Stimulated activated CD4-positive, alpha-beta T cell treated with anti-CD3 and anti-CD28 coated beads, Interleukin-4, amount 100 ng/mL, for 1 hour (primary cell): ENCODE measurements around the gene AMT.
A peak's percentile ranks its signal among the peaks of the same experiment; 100 is the strongest.
"Not testable (repeated sequence)": the region's sequence is repeated elsewhere in the genome, so short reads cannot be mapped to it uniquely, and the experiment has no call there.

Experiments
- DNase-seq: peaks from one replicate; pipeline ENCODE4 v3.0.0-alpha.2; 2020

Gene AMT

DNA sequence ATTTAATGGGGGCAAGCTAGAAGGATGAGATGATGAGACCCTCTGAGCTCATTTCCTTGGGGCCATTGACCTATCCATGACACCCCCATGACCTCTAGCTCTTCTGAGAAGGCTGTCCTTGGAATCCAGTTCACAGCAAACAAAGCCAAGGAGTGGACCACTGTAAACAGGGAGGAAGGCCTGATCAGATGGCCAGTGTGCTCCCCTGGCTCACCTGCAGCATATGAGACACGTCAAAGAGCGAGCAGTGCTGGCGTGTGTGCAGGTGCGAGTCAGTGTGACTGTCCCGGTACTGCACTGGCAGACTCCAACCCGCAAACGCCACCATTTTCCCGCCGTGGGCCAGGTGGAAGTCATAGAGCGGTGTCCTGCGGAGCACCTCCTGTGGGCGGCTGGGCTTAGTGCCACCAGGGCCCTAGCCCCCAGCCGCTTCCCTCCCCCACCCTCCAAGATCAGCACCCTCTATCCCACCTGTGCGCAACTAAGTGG, 339 bp downstream of the AMT start:
- DNase-seq: no peak

DNA sequence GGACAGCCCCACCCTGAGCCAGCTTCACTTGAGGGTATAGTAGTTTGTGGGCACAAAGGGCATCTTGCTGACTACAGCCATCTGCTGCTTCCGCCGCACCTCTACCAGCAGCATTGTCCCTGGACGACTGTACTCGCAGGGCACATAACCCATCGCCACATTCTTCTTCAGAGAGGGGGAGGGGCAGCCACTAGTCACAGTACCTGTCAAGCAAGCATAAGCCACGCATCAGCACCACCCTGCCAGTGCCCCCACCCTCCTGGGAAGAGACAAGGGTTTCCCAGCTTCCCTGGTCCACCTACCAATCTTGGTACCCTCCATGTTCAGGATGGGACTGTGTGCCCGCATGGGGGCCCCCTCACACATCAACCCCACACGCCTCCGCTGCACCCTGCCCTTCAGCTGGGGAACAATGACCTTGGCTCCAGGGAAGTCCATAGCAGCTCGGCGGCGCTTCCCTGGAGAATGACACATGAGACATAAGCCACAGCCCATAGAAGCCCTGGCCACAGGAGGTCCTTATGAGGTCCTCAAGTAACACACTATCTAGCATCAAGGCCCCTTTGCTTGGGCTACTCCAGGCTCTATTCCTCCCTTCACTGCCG, 4.7 kb downstream of the AMT start:
- DNase-seq: no peak

DNA sequence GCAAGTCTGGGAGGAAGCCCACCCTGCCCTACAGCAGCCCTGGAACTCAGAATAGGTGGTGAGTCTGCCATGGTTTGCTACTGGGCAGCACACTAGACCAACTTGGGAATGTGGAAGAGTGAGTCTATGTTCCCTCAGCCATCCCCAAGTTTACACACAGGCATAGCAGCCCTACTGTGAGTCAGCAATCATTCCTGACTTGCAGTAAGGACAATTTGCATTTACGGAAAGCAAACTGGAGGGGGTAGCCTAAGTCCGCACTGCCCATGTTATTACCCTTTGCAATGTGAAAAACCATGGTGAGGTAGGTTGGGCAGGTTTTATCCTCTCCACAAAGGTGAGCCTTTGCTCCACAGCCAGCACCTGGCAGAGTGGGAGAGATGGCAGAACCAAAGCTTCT, 5.4 kb downstream of the AMT start:
- no peak for DNase-seq

DNA sequence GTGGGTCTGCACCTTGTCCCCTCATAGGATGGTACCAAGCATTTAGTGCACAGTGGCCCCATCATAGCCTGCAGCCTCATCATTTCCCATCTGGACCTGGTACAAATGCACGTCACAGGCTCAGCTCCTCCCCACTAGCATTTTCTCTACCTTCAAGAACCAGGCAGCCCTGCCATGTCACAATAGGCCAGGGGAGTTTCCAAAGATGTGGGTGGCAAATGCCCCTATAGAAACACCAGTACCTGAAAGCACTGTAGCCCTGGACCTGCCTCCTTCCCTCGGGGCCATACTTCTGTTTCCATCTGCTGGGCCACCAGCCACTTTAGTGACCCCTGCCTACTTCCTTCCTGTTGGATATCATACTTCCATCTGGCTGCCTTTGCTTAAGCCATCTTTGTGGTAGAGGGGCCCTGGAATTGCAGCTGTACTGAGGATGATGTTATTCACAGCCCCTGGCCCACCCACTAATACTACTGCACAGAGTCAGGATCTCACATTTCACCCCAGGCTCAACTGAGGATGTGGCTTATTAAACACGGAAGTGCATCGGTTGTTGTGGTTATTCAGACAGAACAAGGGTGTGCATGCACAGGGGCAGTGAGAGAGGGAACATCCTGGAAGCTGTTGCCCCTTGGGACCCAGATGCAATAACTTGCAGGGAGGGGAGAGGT, 6.2 kb downstream of the AMT start:
- peak; percentile 60 for DNase-seq

DNA sequence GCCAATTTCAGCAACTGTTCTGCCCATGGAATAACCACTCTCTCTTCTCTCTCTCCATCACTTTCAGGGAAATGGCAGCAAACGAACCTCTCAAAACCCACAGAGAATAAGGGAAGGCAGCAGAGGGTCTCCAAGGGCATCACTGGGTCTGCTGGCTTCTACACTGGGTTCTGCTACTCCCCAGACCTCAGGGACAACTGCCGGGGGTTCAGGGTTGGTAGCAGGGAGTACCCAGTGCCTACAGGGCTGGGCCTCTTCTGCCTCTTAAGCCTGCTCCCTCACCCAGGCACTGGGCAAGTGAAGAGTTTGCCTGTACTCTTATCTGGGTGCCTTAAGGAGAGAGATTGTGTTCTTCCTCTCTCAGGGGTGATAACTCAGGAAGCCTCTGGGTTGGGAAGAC, 7.5 kb downstream of the AMT start:
- DNase-seq: no peak

DNA sequence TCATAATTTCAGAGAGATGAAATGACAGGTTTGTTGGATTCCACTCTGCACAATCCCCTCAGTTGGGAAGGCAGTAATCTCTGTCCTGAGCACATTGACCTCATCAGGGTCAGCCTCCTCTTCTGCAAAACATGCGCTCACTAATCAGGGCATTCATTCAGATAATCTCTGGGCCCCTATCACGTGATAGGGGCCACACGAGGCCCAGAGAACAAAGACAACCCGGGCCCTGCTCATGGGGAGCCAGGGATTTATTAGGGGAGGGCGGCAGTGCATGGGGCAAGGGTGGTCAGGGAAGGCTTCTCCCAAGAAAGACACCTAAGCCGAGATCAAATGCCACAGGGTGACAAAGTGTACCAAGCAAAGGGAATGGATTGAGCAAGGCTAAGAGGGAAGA, 8.9 kb downstream of the AMT start:
- no peak for DNase-seq

DNA sequence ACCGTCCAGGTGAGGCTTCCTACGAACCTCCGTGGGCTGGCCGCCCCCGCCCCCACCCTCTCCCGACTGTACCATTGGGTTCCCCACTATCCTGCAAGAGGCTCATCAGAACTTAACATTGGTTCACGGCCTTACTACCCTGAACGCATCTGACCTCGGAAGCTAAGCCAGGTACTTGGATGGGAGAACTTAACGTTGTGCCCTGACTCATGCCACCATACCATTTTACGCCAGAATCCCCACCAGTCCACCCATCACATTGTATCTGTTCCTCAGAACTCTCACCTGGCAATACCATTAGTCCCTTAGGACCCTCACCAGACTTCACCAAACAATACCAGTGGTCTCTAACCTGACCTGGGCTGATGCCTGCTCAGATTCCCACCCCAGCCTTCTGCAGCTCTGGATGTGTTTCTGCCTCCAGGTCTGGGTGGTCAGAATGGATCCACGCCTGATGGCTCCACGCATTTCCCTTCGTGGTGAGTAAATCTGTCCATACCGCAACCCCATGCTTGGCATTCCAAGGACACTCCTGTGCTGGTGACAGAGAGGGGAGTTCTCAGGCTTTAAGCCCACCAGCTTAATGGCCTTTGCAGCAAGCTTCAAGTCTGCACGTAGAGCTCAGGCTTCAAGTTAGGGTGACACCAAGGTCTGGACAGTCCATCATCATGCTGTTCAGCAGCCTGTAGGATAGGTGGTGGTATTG, 9.5 kb downstream of the AMT start:
- DNase-seq: no peak

DNA sequence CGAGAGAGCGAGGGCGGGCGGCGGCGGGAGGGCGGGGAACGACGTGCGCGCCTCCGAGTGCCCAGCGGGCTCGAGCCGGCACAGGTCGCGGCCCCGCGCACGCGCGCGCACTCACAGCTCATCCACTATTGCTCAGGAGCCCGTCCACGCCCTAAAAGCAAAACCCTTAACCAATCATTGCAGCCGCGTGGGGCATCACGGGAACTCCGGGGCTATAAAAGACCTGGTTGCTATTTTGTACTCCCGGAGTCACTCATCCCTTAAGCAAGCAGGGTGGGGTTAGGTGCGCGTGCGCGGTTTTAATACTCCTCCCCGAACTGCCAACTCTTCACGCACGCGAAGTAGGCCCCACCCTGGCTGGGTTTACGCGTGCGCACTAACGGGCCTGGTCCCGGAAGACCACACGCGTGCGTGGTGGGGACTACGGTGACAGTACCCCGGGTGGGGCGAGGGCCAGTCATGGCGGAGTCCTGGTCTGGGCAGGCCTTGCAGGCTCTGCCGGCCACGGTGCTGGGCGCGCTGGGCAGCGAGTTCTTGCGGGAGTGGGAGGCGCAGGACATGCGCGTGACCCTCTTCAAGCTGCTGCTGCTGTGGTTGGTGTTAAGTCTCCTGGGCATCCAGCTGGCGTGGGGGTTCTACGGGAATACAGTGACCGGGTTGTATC, 10.2 kb downstream of the AMT start, which contains the start of the genes RHOA and TCTA:
TSS of gene RHOA (minus strand) at position 9 of the 664 bp plus-strand sequence. CDS start 36,387 bp downstream, outside the sequence.
TSS of gene TCTA (plus strand) at position 456 of the 664 bp plus-strand sequence. CDS start at position 460, 4 bp downstream.
- DNase-seq: peak; percentile 99

DNA sequence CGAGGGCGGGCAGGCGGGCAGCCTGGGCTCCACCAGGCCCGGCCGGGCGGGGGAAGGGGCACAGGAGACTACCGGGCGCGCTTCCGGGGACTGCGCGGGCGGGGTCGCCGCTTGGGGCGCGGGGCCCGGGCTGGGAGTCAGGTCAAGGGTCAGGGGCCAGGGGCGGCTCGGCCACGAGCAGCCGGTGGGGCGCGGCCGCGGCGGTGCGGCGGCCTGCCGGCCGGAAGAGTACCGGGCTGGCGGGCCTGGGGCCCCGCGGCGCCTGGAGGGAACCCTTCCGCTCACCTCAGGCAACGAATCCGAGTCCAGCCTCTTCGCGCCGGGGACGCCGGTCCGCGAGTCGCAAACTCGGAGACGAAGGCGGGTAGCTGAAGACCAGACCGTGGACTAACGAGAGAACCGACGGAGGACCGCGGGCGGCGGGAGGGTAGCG, 10.7 kb downstream of the AMT start:
- DNase-seq: peak; percentile 50

DNA sequence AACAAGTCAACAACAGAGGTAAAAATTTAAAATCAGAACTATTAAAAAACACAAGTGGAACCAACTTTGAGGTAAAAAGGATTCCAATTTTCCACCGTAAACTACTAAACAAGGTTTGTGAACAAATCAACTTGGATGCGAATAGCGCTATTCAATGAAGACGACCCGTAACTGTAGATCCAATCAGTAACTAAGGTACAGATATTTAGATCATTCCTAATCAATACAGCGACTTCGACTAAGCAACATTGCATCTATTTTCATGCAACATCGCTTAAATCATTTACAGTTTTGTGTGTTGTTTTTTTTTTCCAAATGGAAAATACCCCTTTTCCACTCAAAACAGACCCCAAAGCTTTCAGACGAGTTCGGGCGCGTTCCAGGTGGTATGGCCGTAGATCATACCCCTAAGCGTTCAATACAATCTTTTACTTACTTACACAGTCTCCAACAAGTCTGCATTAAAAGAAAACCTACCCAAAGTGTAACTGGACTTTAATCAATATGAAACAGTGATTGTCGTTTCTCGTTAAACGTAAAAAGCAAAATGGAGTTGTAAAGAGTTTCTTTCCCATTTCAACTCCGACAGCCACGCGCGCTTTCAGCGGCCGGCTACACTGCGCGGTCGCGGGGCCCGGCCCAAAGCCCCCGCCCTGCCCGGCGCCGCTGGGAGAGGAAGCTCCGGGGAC, 11.3 kb downstream of the AMT start:
- DNase-seq: no peak

DNA sequence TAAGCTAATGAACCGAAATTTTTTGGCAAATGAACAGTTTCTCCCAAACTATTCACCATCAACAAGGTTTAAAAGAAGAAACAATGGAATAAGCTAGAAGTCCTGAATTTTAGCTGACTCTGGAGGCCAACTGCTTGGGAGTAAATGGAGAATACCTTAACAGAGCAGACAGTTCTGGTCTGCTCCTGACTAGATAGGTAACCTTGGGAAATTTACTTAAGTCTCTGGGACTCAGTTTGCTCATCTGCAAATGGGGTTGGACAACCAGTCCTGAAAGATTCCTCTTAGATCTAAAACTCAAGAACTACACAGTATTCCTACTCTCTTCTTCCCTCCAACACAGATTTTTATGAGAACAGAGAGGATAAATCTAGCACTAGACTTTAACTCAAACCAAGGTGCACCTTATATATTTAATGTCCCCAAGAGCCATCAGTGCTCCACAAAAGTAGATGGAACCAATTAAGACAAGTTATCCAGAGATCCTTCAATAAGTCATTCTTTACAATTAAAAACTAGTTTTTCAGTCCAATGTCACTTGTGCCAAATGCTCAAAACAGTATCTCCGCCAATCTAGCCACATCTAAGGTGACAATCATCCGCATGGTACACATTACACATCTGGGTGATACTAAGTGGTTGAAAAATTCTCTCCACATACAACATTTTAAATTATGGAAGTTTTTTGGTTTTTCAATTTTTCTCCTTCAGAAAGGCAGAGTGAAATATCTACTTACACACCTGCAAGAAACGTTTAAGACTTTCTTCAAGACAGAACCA, 12.0 kb downstream of the AMT start:
- DNase-seq: no peak

DNA sequence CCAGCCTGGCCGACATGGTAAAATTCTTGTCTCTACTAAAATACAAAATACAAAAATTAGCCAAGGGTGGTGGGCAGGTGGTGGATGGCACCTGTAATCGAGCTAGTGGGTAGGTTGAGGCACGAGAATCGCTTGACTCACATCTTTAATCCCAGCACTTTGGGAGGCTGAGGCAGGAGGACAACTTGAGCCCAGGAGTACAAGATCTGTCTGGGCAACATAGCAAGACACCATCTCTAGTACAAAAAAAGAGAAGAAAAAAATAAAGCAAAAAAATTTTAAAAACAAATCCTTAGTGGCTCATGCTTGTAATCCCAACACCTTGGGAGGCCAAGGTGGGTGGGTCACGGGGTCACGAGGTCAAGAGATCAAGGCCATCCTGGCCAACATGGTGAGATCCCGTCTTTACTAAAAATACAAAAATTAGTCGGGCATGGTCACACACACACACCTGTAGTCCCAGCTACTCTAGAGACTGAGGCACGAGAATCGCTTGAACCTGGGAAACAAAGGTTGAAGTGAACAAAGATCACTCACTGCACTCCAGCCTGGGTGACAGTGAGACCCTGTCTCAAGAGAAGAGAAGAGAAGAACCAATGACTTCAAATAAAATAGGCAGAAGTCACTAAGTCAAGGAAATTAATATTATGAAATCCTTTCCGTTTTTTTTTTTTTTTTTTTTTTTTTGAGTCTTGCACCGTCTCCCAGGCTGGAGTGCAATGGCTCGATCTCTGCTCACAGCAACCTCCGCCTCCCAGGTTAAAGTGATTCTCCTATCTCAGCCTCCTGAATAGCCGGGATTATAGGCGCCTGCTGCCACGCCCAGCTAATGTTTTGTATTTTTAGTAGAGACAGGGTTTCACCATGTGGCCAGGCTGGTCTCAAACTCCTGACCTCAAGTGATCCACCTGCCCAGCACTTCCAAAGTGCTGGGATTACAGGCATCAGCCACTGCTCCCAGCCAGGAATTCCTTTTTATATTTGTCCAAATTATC, 15.4 kb downstream of the AMT start:
- DNase-seq: no peak

DNA sequence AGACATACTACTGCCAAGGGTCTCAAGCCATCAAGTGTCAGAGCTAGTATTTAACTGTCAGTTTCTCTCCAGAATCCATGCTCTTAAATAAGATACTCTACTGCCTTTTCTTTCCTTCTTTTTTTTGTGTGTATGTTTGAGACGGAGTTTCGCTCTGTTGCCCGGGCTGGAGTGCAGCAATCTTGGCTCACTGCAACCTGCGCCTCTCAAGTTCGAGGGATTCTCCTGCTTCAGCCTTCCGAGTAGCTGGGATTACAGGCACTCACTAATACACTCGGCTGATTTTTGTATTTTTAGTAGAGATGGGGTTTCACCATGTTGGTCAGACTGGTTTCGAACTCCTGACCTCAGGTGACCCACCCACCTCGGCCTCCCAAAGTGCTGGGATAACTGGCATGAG, 16.7 kb downstream of the AMT start:
- DNase-seq: not testable (repeated sequence)

DNA sequence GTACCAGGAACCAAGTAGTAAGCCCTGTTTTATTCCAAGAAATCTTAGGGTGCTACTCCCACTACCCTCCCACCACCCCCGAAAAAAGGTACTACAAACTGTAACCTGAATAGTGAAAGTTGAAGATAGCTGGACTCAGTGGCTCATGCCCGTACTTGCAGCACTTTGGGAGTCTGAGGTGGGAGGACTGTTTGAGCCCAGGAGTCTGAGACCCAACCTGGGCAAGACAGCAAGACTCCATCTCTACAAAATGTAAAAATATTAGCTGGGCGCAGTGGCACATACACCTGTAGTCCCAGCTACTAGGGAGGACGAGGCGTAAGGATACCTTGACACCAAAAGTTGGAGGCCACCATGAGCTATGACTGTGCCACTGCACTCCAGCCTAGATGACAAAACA, 18.4 kb downstream of the AMT start:
- DNase-seq: no peak

DNA sequence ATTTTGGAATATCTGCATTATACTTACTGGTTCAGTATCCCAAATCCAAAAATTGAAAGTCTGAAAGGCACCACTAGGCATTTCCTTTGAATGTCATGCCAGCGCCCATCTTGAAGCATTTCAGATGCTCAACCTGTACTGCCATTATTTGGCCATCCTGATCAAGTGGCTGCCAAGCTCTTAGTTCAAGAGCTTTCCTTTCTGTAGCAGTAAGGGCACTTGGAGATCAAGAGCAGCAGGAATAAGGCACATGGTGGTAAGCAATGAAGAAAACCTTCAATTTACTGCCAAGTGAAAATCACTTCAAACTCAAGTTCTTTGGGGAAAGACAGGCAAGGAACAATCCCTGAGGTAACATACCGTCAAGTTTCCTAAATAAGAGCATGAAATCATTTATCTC, 20.5 kb downstream of the AMT start:
- DNase-seq: no peak

DNA sequence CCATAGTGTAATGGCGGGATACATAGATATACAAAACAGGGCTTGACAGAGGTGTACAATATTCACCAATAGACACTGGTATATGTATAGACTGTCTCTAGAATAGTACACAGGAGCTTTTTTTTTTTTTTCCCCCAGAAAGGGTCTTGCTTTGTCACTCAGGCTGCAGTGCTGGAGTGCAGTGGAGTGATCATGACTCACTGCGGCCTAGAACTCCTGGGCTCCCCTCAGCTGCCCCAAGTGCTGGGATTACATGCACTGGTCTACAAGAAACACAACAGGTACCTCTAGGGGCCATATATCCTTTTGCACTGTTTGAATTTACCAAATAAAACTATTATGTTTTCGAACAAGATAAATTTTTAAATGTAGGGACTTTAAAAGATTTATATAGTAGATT, 22.8 kb downstream of the AMT start:
- no peak for DNase-seq

DNA sequence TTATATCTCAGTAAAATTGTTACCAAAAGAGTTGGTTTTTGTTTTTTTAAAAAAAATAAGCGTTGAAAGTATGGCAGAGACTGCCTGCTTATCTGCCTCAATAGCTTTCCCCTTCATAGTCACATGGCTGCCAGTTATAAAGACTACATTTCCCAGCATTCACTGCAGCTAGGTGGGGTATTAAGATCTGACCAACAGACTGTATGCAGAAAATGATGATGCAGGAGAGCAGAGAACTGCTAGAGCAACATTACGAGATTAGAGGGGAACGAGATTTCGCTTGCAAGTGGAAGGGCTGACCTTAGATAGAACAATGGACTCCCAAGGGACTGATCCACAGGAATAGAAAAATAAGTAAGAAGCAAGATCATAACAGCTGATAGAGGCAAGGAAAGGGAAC, 24.8 kb downstream of the AMT start:
- DNase-seq: no peak

DNA sequence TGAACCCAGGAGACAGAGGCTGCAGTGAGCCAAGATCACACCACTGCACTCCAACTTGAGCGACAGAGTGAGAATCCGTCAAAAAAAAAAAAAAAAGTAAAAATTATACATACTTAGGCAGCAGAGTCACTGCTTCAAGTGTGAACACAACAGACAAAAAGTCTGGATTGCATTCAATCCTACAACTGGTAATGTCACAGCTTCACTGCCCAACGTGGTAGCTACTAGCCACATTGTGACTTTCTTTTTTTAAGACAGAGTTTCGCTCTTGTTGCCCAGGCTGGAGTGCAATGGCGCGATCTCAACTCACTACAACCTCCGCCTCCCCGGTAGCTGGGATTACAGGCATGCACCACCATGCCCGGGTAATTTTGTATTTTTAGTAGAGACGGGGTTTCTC, 31.0 kb downstream of the AMT start:
- not testable (repeated sequence) for DNase-seq

DNA sequence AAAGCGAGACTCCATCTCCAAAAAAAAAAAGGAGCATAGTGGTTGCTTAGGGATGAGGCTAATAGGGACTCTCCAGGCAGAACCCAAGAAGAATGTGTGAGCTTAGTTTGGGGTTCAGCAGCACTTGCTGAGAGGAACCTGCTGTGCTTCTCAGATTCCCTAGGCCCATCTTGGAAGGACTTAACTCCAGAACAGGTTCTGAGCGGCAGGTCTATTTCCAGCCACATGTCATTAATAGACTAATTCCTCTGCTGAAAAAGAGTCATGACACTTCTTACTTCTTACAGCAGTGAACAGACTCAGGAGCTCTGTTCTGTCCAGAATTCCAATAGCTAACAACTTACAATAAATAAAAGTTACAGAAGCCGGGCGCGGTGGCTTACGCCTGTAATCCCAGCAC, 33.0 kb downstream of the AMT start:
- DNase-seq: no peak

DNA sequence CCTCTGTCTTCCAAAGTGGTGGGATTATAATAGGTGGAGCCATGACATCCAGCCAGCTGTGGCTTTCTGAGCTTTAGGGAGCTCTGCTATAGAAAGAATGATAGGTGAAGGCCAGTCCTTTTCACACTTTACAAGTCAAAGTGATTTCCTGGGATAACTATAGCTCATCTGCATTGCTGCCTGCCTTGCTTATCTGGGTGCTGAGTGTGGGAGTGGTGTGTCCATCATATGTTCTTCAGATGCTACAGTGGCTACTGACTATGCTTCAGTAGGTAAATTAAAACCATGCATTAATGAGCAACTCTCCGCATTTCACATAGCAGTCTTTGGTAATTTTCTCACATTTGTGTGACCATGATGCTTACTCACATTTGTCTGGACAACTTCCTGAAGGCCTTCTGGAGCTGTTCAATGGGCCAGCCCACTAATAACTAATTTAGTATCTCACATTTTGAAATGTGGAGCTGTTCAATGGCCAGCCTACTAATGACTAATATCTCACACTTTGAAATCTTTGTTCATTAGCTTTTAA, 33.9 kb downstream of the AMT start:
- DNase-seq: no peak
